ENCODE data around the gene OTULINL.

DNA sequence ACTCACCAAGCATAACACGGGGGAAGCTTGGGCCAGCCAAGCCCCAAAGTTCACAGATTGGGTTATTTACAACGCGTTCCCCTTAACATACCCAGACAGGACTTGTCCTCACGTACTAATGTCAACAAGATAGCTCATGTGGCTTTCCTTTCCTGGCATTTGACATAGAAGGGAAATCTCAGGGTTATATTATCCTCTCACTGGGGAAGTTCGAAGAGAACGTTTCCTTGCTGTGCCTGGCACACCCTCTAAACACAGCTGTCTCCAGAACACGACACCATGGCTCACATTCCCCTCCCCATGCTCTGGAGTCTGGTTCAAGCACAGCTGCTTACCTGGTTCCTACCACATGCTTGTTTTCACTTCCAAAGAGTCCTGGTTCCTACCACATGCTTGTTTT lies 46.8 kb upstream of the OTULINL start:
- TF ChIP-seq, protein P1, sequence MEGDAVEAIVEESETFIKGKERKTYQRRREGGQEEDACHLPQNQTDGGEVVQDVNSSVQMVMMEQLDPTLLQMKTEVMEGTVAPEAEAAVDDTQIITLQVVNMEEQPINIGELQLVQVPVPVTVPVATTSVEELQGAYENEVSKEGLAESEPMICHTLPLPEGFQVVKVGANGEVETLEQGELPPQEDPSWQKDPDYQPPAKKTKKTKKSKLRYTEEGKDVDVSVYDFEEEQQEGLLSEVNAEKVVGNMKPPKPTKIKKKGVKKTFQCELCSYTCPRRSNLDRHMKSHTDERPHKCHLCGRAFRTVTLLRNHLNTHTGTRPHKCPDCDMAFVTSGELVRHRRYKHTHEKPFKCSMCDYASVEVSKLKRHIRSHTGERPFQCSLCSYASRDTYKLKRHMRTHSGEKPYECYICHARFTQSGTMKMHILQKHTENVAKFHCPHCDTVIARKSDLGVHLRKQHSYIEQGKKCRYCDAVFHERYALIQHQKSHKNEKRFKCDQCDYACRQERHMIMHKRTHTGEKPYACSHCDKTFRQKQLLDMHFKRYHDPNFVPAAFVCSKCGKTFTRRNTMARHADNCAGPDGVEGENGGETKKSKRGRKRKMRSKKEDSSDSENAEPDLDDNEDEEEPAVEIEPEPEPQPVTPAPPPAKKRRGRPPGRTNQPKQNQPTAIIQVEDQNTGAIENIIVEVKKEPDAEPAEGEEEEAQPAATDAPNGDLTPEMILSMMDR (optimal IDR thresholded peaks at IDR 0.05 in 1 of 3, IDR thresholded peaks at IDR 0.05 in 1 of 3, conservative IDR thresholded peaks at IDR 0.05 in 1 of 3; ENCODE audit: extremely low read depth in 1 of 3, insufficient read depth in 2 of 3, low read length in 3 of 3) = no peak
- TF ChIP-seq EZH2 (IDR thresholded peaks at IDR 0.05; ENCODE audit: low read length) = no peak
